Measurements from ENCODE around the gene HDAC11.
A peak's percentile ranks its signal among the peaks of the same experiment; 100 is the strongest.

- peak; percentile 45 to 57 for TF ChIP-seq CTCF (conservative IDR thresholded peaks at IDR 0.05 in 1 of 2, IDR thresholded peaks at IDR 0.05 in 1 of 2; ENCODE audit: low read depth in 1 of 2, low read length in 2 of 2)
- no peak for TF ChIP-seq EZH2 (IDR thresholded peaks at IDR 0.05; ENCODE audit: low read length, missing control alignments)
Measured at GRCh38 chr3:13500133-13500885, 20.2 kb downstream of the HDAC11 start.

Measured in fibroblast of lung (primary cell).